Activated T-helper 1 cell treated with anti-CD3 and anti-CD28 coated beads, Interleukin-2, amount 50 U/mL, for 16 hours (primary cell): Measurements from ENCODE around the gene CGB2.
A peak's percentile ranks its signal among the peaks of the same experiment; 100 is the strongest.

Source experiments
- DNase-seq, 2 donors: peaks; one replicate each; pipeline ENCODE4 v3.0.0-alpha.2; 2020; ENCODE audit warnings: low read depth in 1 of 2, low spot score in 1 of 2

CGB2 gene

DNA sequence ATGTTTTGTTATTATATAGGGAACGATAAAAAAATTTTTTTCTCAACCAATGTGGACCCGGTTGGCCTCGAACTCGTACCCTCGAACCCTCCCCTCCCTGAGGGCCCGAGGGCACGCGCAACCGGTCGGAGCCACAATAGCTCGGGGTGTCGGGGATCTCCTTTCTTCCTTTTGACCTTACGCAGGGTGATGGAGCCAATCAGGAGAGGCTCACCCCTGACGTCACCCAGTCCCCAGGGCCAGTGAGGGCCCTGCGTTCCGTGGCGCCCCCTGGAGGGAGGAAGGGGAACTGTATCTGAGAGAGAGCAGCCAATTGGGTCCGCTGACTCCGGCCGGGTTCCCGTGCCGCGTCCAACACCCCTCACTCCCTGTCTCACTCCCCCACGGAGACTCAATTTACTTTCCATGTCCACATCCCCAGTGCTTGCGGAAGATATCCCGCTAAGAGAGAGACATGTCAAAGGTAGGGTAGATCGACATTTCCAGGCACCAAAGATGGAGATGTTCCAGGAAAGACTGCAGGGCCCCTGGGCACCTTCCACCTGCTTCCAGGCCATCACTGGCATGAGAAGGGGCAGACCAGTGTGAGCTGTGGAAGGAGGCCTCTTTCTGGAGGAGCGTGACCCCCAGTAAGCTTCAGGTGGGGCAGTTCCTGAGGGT, at the start of gene CGB2:
Gene CGB2, plus strand, starts transcription at position 249 of the 660 bp plus-strand sequence. Its CDS starts 206 bp downstream, at position 455.
- DNase-seq, result peak in 1 of 2 donors; percentile 57

DNA sequence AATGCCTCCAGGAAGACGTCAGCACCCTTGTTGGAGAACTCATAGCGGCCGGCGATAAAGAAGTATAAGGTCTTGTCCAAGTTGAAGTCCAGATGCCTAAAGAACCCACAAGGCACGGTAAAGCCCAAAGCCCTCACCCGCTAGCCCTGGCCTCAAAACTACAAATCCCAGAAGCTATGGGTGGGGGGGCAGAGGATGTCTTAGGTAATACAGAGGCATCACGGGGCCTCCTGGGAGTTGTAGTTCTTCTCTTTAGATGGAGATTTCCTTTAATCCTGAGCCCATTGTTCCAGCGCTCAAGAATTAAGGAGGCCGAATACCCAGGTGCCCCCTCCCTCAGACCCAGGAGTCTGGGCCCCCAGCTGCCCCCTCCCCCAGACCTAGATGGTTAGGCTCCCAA, 49.4 kb upstream of the CGB2 start:
- DNase-seq, result no peak

DNA sequence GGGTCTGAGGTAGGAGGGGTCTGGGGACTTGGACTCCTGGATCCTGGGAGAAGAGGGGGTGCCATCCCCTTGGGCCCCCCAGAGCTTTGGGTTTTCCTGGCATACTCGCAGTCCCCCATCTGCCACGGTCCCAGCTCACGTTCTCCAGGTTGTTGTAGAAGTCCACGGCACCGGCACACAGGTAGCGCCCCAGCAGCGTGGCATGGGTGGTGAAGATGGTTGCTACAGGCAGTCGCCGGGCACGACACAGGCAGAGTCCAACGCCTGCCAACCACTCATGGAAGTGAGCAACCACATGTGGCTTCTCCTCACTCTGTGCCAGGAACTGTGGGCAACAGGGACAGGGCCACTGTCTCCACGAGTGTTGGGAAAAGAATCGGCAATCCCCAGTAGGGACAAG, 46.0 kb upstream of the CGB2 start:
- DNase-seq, result no peak

DNA sequence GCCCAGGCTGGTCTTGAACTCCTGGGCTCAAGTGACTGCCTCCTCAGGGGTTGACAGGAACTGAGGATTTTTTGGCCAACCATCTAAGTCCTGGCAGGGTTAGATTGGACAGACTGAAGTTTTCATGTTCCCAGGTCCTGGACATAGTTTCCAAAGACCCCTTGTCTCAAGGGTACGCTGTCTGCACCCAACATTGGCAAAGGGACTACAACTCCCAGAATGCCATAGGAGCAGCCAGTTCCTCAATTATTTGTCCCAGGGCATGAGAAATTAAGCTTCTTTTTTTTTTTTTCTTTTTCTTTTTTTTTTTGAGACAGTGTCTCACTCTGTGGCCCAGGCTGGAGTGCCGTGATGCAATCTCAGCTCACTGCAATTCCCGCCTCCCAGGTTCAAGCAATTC, 45.5 kb upstream of the CGB2 start:
- no peak for DNase-seq

DNA sequence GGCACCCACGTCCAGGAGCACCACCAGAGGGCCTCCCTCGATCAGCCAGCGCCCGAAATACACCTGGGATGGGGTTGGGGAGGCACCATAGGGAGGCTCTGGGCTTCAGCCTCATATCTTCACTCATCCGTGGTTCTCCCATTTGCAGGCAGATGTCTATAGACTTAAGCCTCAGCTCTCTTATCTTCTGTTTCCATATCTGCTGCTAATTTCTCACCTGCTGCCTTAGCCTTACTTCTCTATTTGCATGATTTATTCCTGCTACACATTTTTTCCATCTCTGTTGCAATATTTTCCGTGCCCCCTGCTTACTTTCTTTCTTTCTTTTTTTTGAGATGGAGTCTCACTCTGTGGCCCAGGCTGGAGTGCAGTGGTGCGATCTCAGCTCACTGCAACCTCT, 44.4 kb upstream of the CGB2 start:
- DNase-seq, result no peak

DNA sequence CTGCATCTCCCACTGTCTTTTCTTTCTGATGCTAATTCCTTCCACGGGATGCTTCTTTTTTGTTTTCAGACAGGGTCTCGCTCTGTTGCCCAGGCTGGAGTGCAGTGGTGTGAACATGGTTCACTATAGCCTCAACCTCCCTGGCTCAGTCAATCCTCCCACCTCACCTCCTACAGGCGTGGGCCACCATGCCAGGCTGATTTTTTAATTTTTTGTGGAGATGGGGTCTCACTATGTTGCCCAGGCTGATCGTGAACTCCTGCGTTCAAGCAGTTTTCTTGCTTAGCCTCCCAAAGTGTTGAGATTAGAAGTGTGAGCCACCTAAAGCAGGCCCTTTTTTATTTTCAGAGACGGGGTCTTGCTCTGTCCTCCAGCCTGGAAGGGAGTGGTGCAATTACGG, 43.4 kb upstream of the CGB2 start:
- no peak for DNase-seq

DNA sequence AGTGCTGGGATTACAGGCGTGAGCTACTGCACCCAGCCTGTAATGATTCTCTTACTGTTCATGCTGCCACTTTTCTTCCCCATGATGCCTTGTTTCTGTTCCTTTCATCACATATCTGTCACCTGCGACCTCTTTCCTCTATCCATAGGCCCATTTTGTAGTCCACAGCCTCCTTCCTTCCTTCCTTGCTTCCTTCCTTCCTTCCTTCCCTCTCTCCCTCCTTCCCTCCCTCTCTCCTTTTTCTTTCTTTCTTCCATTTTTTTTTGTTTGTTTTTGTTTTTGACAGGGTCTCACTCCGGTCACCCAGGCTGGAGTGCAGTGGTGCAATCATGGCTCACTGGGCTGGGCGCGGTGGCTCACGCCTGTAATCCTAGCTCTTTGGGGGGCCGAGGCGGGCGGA, 42.8 kb upstream of the CGB2 start:
- DNase-seq, result no peak

DNA sequence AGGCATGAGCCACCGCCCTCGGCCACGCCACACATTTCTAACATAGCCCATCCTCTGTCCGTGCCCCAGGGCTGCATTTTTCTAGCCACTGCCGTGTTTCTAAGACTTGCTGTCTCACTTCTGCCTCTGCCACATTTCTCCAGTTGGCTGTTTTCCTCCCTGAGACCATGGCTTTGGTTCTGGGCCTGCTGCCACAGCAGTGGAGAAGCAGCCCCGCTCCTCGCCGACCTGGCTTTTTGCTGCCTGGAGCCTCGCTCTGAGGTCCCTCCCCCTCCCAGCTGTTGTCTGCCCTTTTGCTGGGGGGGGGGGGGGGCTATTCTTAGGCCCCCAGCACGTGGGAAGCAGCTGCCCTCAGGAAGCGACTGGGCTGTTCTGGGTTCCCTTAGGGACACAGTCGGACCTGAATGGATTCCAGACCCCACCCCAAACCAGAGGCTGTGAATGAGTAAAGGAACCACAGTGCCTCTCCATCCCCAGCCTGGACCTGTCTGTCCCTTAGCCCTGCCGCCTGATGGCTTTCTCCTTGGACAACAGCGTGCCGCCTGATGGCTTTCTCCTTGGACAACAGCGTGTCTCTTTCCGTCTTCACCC, 41.9 kb upstream of the CGB2 start:
- no peak for DNase-seq

DNA sequence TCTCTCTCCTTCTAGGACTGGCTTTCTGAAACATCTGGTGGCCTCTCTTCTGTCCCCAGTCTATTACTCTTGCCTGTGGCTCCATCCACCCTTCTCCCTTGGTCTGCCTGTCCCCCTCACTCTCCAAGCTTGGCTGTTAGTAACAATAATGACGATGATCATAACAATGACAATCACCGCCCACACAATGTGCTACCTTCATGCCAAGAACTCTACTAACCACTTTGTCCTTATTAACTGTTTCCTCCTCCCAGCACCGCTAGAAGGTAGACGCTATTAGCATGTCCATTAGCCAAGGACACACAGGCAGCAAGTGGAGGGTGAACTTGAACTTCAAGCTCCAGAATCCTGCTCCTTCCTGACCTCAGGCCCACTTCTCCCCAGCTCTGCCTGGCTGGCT, 41.3 kb upstream of the CGB2 start:
- no peak for DNase-seq

DNA sequence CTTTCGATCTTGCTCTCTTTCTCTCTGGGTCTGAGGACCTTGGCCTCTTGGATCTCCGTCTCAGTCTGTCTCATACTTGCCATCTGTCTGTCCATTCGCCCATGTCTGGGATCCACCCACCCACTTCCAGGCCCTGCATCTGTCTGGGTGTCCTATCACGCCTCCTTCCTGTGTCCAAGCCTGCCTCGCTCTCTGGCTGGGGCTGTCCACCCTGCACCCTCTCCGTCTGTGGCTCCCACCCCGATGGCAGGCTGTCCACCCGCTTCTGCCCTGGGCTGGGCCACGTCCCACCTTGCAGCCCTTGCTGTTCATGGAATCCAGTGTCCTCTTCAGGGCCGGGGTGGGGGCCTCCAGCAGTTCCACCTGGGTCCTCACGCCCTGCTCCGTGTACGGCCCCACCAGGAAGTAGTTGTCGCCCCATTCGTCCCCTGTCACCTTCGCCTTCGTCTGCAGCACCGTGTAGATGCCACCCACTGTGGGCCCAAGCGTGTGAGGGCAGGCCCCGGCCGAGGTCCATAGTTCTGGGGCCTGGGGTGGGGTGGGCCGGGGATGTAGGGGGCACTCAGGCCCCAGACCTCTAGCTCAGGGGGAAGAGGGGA, 40.6 kb upstream of the CGB2 start:
- DNase-seq, result no peak

DNA sequence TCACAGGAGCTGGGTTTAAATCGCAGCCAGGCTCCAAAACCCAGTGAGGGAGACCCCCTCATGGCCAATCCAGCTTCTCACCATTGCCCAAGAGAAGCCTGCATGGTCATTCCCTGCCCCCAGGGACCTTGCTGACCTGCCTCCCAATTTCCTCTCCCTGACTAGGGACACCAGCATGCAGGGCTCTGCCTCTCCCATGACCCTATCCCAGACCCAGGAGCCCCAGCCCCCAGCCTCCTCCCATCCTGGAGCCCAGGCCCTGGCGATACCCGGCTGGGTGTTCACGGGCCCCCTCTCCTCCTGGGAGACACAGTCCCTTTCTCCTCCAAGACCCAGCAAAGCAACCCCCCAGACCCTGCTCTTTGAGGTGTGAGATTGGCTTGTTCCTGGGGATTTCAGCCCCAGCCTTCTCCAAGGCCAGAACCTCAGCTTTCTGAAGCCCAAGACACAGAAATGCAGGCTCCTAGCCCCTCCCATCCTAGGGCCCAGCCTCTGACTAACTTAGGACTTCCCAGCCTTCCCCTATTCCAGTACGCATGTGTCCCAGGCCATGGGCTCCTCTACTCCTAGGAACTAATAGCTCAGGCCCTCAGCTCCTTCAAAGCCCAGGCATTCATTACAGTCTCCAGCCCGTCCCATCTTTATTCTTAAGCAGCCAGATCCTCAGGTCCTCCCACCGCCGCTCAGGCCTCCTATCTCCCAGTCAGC, 39.7 kb upstream of the CGB2 start:
- DNase-seq, result no peak

DNA sequence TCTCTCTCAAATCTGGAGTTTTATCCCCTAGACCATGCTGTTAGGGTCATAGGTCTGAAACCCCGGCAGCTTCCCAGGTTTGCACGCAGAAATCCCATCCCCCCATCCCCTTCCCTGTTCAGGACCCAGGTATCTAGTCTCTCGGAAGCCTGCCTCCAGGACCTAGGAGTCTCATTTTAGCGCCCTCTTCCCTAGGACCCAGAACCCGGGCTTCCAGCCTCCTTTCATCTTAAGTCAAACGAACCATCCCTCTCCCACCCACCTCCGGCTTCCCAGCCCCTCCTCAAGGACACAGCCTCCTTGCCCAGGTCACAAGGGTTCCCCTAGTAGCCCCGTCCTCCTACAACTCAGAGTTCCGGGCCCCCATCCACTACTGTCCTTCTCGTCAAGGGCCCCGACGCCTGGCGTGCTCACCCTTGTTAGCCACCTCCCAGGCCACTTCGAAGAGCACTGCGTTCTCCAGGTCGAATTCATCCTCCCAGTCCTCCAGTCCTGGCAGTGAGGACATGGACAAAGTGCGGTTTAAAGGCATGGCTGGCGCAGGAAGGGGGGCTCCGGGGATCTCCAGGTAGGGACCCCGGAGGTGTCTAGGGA, 39.0 kb upstream of the CGB2 start:
- no peak for DNase-seq

DNA sequence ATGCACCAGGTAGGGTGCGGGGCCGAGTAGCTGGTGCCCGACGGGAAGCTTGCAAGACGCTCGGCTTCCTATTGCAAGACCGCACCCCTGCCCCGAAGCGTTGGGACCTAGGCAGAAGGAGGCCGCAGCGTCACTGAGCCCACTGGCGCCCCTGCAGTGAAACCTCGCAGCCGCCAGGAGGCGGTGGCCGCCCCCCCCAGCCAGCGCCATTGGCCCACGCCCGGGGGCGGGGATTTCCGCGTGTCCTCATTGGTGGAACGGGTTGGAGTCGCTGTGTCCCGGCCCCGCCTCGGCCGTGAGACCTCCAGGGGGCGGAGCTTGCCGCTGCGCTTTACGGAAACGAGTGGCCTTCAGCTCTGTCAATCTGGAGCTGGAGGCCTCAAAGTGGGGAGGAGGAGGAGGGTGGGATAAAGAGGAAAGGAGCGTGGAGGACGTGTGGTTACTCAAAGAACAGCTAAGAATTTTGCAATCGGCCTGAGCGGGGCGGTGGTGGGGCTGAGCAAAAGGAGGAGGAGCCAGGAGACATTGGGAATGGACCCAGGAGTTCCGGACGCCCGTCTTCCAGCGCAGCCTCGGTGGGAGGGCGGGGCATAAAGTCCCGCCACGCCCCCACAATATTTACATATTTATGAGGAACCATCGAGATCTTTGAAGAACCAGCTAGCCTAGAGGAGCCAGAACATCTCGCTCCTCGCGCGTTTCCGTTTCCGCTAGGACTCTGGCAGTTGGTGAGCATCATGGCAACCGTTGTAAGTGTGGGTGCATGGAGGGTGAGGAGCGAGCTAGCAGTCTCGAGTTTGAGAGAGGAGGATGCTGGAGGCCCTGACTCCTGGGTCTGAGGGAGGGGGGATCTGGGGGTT, 38.3 kb upstream of the CGB2 start, which contains the start of the genes GYS1 and RUVBL2:
Gene GYS1, minus strand, starts transcription at position 135 of the 860 bp plus-strand sequence. CDS start 197 bp downstream, outside the sequence.
Gene RUVBL2, plus strand, starts transcription at position 713 of the 860 bp plus-strand sequence. Its CDS starts 25 bp downstream, at position 738.
- DNase-seq, result peak; percentile 98 to 99

DNA sequence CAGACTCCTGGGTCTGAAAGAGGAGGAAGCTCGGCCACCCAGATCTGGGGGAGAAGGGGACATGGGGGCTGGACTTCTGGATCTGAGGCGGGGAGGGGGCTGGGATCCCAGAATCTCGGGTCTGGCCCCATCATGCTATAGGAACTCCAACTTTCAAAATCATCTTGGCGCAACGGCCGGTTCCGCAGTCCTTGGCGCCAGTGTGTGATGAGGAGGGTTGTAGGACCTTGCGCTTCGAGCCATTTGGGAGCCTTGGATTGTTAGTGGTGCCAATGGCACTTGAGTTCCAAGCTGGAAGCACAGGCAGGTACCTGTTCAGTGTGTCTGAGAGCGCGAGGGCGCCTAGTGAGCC, 37.7 kb upstream of the CGB2 start:
- no peak for DNase-seq

DNA sequence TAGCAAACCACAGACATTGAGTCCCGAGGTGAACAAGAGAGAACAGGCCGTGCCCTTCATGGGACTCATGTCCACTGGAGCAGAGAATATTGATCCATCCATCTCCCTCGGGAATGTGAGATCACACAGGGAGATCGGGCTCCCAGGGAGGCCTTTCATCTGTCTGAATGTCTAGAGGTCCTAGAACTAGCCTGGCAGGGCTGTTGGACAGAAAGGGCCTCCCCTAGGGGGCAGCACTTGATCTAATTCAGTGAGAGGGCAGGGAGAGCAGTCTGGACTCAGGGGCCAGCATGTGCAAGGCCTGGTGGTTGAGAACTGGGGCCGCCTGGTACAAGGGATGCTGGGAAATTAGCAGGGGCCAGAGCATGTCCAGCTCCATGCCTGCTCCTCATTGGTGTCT, 33.7 kb upstream of the CGB2 start:
- DNase-seq, result no peak

DNA sequence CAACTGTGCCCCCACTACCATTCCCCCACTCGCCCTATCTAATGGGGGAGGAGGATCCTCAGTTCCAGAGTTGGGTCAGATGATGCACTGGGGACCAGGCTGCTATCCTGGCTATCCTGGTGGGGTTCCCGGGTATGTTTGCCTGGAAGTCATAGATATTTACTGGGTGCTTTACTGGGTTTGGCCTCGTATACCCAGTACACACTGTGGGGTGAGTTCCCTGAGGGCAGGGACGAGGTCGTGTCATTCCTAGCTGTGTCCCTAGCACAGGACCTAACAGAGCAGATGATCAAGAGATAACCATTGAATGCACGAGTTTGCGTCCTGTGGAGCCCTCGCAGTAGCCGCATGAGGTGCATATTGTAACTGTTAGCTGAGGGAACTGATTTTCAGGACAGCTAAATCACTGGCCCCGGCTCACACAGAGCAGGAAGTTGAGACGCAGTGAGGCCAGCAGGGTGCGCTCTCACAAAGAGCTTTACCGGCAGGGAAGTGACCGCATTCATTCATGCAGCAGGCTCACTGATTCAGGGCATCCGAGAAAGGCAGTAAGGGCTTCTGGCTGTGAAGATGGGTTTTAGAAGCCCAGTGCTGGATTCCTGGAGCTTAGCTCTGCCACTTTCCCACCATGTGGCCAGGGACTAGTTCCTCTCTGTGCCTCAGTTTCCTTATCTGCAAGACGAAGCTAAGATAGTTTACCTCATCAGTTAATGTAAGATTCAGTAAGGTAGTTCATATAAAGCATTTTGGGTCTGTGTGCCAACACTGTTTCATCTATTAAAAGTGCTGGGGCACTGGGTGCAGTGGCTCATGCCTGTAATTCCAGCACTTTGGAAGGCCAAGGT, 32.0 kb upstream of the CGB2 start:
- peak; percentile 38 to 57 for DNase-seq

DNA sequence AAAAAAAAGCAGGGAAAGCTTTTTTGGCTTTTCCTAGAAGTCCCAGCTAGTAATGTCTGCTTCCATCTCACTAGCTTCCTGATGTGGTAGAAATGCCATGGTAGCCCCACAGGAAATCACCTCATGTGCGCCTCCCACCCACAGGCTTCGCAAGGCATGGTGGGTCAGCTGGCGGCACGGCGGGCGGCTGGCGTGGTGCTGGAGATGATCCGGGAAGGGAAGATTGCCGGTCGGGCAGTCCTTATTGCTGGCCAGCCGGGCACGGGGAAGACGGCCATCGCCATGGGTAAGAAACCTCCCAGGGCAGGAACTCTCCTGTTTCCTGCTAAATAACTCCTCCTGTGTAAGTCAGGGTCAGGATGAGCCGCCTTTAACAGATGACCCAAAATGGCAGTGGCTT, 27.6 kb upstream of the CGB2 start:
- no peak for DNase-seq

DNA sequence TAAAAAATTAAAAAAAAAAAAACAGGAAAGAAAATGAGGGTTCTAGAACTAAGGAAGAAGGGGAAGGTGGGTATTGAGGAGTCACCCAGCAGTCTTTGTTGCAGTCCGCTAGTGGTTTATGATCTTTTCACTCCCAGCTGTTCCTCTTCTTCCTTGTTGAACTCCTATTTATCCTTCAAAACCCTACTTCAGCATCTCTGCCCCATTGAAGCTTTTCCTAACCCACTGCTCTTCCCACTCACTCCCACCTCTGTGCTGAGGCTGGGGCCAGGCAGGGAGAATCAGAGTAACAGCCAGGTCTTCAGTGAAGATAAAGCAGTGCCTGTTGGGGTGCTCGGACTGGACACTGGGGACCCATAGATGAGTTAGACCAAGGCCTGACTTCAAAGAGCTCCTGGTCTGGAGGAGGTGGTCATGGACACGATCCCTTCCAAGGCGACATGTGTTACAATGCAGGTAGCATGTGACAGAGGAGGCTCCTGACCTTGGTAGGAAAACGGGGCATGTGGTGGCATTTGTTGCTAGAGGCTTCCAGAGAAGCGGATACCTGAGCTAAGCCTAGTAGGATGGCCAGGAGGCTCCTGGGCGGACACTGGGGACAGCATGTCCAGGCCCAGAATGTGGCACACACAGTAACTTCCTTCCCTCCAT, 26.6 kb upstream of the CGB2 start:
- no peak for DNase-seq

DNA sequence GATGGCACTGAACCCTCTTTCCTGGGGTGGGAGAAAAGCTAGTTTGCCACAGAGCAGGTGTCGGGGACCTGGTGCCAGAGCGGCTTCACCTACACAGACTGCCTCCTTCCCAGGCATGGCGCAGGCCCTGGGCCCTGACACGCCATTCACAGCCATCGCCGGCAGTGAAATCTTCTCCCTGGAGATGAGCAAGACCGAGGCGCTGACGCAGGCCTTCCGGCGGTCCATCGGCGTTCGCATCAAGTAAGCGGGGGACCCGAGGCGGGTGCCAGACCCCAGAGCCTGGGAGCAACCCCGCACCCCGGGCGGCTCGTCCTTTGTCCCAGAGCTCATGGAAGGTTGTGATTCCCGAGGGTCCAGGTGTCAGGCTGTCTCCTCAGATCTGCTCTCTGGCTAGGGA, 24.8 kb upstream of the CGB2 start:
- DNase-seq, result no peak
